NT2/D1 (cell line): Measurements from ENCODE around the gene OR6P1.

ENCODE experiments used
- SUZ12 ChIP-seq: IDR thresholded peaks from 2 replicates; pipeline ENCODE4 v1.6.1; 2011; ENCODE audit not compliant: insufficient read length, insufficient read depth; ENCODE audit errors: extremely low read depth
- YY1 ChIP-seq: IDR thresholded peaks from 2 replicates; pipeline ENCODE4 v1.6.1; 2011; ENCODE audit not compliant: insufficient read length, insufficient read depth
- ZNF274 ChIP-seq: IDR thresholded peaks from 2 replicates; pipeline ENCODE4 v1.6.1; 2011; ENCODE audit warnings: mild to moderate bottlenecking, low read depth, low read length

GRCh38 chr1:158520955-158521665 is 49.3 kb downstream of the OR6P1 start:
- TF ChIP-seq SUZ12 (no peak), YY1 (no peak), ZNF274 (no peak)
